ENCODE results near the gene LIN52.
A peak's percentile ranks its signal among the peaks of the same experiment; 100 is the strongest.
"Not testable (repeated sequence)": the region's sequence is repeated elsewhere in the genome, so short reads cannot be mapped to it uniquely, and the experiment has no call there.

The LIN52 gene

GRCh38 chr14:74111395-74112216 lies 26.9 kb downstream of the LIN52 start:
- peak in 1 of 2 donors; percentile 71 for DNase-seq

GRCh38 chr14:74125487-74125886 lies 40.7 kb downstream of the LIN52 start:
- not testable (repeated sequence) for DNase-seq

GRCh38 chr14:74126315-74127013 lies 41.7 kb downstream of the LIN52 start:
- no peak for DNase-seq

- no peak for DNase-seq
These were observed 42.9 kb downstream of the LIN52 start for GRCh38 chr14:74127634-74128033.

- DNase-seq = no peak
These were observed 49.2 kb downstream of the LIN52 start for GRCh38 chr14:74133833-74134481.

GRCh38 chr14:74134484-74134883 lies 49.7 kb downstream of the LIN52 start:
- DNase-seq = no peak

GRCh38 chr14:74135426-74135825 lies 50.7 kb downstream of the LIN52 start:
- no peak for DNase-seq

- no peak for DNase-seq
These were observed 55.7 kb downstream of the LIN52 start for GRCh38 chr14:74140374-74140850.

- DNase-seq = no peak
These were observed 56.9 kb downstream of the LIN52 start for GRCh38 chr14:74141703-74142102.

- DNase-seq = no peak
These were observed 57.8 kb downstream of the LIN52 start for GRCh38 chr14:74142523-74142922.

- DNase-seq = no peak
These were observed 60.0 kb downstream of the LIN52 start for GRCh38 chr14:74144789-74145188.

- DNase-seq = no peak
These were observed 62.8 kb downstream of the LIN52 start for GRCh38 chr14:74147571-74147970.

- no peak for DNase-seq
These were observed 63.9 kb downstream of the LIN52 start for GRCh38 chr14:74148705-74149104.

- no peak for DNase-seq
These were observed 70.5 kb downstream of the LIN52 start for GRCh38 chr14:74155287-74155686.

GRCh38 chr14:74155749-74156148 lies 71.0 kb downstream of the LIN52 start:
- DNase-seq = no peak

GRCh38 chr14:74160763-74161162 lies 76.0 kb downstream of the LIN52 start:
- no peak for DNase-seq

GRCh38 chr14:74161526-74162158 lies 76.9 kb downstream of the LIN52 start:
- DNase-seq = no peak

- DNase-seq = no peak
These were observed 85.2 kb downstream of the LIN52 start for GRCh38 chr14:74169906-74170305.

- no peak for DNase-seq
These were observed 91.6 kb downstream of the LIN52 start for GRCh38 chr14:74176400-74176793.

GRCh38 chr14:74179856-74180255 lies 95.1 kb downstream of the LIN52 start:
- no peak for DNase-seq

- DNase-seq = no peak
These were observed 106.3 kb downstream of the LIN52 start for GRCh38 chr14:74190927-74191575.

GRCh38 chr14:74194506-74195274 lies 109.9 kb downstream of the LIN52 start:
- no peak for DNase-seq

Data from hippocampal formation (tissue), 2 donors.